ENCODE measurements around the gene GIMAP6.
"Not testable (repeated sequence)": the region's sequence is repeated elsewhere in the genome, so short reads cannot be mapped to it uniquely, and the experiment has no call there.

GIMAP6 gene

DNA sequence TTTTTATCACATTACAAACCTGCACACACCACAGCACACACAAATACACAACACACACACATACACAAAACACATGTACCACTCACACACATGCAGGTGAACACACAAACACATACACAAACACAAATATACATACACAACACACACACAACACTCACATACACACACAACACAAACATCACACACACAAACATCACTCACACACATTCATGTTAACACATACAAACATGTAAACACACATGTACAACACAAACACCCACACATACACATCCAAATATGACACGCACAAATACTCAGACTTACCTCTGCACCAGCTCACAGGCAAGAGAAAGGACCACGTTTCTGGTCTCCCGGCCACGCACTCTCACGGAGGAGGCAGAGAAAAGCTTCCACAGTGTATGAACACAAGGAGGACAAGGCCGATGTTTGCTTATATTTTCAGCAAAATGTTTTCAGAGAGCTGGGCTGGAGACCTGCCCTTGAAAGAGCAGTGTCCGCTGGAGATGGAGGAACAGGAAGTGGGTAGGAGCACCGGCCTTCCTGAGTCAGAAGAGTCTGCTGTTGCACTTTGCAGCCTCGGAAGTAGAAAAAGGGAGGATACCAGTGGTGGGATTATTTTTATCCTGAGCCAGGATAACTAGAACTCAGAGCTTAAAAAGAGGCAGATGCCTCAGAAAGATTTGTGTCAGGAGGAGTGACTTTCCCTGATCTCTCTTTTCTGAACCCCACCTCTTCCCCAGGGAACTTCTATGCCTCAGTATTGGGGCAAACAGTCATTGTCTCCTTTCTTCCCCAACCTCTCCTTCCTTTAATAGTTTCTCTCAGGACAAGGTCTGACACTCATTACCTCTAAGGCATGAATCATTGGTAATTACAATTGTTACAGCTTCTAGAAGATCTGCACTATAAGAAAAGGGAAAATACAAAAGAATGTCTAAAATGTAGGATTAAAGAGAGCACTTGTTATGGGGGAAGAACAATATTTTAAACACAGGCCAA, at the start of gene GIMAP6:
GIMAP6 (minus strand) TSS at position 520 of the 999 bp plus-strand sequence. CDS start 2,243 bp downstream, outside the sequence.
- DNase-seq = no peak

DNA sequence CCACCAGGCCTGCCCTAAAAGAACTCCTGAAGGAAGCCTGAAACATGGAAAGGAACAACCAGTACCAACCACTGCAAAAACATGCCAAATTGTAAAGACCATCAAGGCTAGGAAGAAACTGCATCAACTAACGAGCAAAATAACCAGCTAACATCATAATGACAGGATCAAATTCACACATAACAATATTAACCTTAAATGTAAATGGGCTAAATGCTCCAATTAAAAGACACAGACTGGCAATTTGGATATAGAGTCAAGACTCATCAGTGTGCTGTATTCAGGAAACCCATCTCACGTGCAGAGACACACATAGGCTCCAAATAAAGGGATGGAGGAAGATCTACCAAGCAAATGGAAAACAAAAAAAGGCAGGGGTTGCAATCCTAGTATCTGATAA, 48.2 kb upstream of the GIMAP6 start:
- DNase-seq = not testable (repeated sequence)

DNA sequence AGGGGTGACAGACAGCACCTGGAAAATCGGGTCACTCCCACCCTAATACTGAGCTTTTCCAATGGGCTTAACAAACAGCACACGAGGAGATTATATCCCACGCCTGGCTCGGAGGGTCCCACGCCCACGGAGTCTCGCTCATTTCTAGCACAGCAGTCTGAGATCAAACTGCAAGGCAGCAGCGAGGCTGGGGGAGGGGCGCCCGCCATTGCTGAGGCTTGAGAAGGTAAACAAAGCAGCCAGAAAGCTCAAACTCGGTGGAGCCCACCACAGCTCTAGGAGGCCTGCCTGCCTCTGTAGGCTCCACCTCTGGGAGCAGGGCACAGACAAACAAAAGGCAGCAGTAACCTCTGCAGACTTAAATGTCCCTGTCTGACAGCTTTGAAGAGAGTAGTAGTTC, 46.4 kb upstream of the GIMAP6 start:
- not testable (repeated sequence) for DNase-seq

DNA sequence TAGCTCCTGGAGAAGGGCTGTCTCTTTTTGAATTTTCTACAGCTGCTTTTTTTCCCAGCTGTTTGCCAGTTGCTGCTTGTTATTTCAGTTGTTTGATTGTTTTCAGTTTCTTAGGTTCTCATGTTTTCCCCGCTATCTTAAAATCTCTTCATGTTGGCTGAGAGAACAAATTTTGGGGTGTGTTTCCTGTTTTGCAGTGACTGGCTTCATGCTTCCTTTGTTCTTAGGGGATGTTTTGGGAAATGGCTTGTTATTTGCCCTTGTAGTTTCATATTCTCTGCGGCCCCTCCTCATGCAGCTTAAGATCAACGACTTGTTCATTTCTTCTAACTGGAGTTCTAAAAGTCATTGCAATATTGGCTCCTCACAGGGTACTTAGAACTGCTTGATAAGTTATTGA, 44.7 kb upstream of the GIMAP6 start:
- DNase-seq = not testable (repeated sequence)

DNA sequence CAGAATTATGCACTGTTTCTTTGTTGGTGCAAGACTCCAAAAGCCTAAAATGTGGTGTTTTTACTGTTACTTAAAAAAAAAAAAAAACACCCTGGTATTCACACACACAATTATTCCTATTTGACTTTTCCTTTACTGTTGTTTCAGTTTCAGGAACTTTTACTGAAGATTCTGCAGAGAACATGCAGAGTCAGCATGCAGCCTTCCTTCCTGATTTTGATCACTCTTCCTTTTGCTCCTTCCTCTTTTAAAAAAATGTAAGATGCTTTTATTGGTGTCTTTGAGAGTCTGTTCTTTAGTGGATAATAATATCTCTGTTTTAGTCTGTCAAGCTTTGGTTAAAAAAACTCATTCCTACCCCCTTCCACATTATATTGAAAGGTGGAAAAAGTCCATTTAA, 44.1 kb upstream of the GIMAP6 start:
- not testable (repeated sequence) for DNase-seq

DNA sequence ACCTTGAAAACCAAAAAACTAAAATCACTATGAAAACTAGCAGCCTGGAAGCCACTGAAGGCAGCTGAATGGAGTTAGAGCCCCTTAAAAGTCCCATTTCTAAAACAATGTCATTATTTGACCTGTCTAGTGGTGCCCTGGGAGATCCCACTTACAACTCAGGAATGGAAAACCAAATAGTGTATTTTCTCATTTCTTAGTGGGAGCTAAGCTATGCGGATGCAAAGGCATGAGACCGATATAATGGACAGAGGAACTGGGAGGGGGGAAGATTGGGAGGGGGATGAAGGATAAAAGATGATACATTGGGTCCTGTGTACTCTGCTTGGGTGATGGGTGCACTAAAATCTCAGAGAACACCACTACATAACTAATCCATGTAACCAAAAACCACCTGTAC, 43.5 kb upstream of the GIMAP6 start:
- no peak for DNase-seq

DNA sequence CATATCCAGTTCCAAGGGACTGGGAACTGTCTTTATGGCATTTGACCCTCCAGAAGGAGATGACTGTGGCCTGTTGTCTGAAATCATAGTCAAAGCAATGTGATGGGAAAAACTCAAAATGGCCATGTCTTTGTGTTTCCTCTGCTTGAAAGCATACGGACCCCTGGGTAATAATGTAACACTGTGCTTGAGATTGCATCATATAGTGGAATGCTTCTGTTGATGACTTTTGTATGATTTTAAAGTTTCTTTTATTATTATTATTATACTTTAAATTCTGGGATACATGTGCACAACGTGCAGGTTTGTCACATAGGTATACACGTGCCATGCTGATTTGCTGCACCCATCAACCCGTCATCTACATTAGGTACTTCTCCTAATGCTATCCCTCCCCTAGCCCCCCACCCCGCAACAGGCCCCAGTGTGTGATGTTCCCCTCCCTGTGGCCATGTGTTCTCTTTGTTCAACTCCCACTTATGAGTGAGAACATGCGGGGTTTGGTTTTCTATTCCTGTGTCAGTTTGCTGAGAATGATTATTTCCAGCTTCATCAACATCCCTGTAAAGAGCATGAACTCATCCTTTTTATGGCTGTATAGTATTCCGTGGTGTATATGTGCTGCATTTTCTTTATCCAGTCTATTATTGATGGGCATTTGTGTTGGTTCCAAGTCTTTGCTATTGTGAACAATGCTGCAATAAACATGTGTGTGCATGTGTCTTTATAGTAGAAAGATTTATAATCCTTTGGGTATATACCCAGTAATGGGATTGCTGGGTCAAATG, 39.8 kb upstream of the GIMAP6 start:
- DNase-seq = not testable (repeated sequence)

DNA sequence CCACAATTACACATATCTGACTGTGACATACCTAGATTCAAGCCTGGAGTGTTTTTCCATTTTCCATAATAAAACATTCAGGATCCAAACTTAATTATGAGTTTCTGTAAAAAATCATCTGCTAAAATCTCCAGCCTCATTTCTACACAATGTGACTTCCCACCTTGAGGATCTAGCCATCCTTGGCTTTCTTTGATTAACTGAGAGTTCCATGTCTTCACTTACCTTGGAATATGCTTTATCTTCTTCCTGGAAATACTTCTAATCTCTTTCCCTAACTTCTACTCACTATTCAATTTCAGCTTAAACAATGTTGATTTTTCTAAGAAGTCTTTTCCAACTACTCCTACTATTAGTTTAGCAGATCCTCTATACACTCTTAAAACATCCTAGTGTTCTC, 36.8 kb upstream of the GIMAP6 start:
- DNase-seq = no peak

DNA sequence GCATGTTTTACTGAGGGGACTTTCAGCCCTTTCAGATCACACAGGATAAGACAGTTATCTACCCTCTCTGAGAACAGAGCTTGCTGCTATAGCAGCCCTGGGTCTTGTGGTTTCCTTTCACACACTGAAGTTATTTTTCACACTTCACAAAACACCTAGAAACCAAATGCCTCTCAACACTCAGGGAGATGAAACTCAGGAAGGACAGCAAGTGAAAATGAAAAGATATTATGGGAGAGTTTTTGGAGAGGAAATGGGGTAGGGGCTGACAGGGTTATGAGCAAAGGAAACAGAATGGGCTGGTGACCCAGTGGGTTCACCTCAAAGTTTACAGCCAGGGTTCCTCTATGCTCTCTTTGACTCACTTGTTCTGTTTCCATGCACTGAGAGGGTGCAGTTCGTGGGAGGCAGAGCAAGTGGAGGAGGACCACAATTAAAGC, 36.3 kb upstream of the GIMAP6 start:
- DNase-seq = no peak

DNA sequence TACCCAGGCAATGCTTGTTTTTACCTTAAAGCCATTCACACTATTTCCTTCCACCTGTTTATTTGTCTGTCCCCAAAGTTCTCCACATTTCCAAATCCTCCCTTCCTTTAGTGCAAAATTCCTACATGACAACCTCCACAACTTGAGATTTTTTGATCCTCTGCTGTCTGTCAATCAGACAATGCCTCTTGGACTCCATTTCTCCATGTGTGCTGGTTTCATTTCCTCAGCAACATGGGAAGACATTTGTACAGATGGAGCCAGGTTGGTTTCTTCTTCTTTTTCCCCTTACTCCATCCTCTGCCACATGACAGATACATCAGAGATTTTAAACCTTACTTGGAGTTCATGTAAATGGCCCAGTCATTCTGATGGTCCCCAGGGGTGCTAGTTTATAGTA, 34.2 kb upstream of the GIMAP6 start:
- DNase-seq = no peak

DNA sequence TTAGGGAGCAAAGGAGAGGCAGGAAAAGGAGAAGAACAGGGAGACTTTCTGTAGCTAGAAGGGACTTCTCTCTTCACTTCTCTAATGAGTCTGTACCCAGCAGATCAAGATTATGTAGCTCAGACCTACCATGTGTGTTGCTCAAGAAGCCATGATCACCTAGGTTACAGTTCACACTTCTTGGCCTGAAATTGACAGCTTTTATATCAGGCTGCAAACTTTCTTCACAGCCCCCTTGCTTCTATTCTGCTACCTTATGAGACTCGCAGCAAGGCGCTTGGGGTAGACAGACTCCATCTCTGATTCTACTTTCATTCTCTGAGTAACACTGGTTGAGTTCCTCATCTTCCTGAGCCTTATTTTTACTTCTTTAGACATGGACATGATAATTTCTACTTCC, 33.7 kb upstream of the GIMAP6 start:
- DNase-seq = no peak

DNA sequence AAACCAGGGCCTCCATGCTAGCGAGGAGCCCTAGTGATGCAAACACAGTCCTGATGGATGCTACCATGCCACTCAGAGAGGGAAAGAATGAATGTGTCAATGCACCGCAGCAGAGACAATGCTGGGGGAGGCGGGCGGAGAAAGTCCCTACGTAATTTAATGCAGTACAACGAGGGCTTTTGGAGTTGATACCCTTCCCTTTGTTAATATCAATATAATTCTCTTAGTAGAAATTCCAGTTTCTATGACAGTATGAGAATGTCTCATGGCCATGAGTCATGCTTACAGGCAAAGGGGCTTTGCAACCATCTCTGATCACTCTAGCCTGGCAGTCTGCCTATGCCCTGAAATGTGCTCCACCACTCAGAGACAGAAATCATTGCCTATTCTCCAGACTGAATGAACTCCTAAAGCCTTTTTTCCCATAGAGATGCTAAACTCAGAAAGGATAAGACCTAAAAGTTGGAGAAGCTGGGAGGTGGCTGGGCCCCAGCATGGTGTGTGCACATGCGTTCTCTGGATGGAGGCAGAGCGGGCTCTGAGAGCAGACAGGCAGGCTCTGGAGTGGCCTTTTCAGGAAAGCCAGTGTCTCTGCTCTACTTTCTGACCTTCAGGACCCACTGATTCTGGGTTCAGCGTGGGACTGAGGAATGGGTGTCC, 33.0 kb upstream of the GIMAP6 start:
- DNase-seq = no peak

DNA sequence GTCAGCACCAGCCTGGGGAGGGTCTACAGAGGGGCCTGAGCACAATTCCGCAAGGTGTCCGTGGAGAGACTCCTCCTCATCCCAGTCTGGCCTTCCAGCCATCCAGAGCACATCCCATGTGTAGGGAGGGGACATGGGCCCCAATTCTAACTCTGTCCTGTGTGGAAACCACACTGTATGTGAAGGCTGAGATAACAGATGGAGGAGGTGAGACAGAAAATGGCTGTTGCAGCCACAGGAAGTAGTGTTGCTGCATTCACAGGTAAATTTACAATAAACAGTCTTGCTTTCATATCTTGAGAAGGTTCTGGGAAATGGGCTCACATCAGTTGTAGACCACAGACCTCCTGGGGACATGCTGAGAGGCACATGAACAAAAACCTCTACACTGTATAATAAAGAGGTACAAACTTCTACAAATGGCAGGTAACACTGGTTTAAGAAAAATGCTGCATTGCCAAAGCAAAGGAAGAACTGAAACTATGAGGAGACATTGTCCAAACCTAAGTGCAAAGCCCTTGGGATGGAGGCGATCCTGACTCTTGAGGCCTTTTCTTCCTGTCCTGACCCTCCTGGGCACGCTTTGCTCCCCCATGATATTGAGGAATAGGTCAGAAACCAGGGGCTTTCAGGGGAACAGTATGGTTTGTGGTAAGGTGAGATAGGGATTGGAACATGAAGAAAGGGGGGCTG, 31.8 kb upstream of the GIMAP6 start:
- DNase-seq = no peak

DNA sequence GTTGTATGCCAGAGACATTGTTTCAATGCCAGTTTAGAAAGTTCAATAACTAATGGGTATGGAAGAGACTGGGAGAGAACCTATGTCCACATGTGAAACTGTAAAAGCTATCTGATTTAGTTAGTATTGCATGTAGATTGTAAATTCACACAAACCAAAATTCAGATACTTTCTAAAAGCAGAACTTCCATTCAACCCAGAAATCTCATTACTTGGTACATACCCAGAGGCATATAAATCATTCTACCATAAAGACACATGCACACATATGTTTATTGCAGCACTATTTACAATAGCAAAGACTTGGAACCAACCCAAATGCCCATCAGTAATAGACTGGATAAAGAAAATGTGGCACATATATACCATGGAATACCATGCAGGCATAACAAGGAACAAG, 30.6 kb upstream of the GIMAP6 start:
- DNase-seq = not testable (repeated sequence)

DNA sequence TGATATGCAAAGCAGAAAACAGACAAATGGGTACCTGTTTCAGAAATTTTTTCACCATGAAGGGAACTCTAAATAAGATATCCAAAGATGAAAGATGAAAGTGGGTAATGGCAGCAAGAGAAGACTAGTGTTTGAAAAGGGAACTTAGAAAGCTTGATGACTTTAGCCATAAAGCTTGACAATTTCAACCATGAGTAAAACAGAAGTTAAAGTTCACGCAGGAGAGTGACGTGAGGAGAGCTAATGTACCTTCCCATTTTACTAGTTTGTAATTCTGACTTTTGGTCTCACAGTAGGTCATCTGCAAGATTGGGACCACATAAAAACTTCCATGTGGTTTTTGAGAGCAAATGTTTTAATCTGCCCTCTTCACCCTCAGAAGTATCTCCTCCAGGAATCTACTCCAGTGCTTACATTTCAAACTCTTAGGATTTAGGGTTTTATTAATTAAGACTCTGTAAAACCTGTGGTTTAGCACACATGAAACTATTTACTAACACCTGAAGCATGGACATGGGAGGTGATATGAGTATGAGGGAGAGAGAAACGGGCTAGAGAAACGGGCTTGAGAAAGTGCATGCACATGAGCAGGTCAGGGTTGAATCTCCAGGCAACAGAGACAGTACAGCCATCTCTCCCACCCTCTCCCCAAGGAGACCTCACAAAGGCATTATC, 28.9 kb upstream of the GIMAP6 start:
- no peak for DNase-seq

DNA sequence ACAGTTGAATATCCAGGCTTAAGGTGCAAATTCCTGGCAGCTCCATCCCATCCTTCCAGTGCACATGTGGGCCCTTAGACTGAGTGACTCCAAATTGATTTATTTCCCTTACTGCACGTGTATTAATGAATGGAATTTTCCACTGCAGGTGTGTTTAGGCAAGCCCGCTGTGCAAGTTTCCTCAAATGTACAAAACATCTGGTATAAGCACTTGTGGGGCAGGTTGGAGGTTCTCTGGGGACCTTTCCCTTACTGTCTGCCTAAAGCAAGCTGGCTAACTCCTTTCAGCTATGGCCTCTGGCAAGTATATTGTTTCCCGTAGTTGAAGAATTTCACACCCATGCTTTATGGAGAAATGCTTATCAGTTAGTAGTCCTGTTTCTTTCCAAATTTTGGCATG, 25.3 kb upstream of the GIMAP6 start:
- DNase-seq = no peak

DNA sequence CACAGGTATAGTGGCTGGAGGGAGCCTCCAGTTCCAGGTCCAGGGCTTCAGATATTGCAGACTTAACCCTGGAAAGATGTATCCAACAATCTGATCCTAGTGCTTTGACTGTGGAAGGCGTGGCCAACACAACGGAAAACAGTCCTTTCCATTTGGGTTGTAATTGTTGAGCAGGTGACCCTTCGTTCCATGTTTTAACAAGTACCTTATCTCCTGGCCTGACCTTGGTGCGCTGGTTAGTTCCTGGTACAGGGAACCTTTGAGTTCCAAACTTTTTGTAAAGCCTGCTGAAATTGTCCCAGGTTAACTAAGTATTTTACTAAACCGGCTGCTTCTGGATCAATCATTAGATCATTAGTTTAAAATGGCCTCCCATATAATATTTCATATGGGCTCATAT, 23.9 kb upstream of the GIMAP6 start:
- DNase-seq = no peak

DNA sequence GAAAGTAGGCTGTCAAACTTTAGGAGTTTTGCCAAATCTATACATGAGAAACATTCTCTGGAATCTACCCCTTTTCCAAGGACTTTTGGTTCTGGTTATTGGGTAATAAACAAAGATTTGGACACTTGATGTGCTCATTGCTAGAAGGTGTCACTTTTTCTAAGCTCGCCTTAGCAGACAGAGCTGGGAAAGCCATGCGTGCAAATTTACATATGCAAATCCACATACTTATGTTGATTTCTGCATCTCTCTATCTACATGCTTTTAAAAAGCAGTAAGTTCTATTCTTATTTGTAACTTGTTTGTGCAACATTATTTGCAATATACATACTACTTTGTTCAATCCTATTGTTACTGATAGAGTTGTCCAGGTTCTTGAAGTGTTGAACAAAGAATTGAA, 22.5 kb upstream of the GIMAP6 start:
- DNase-seq = no peak

DNA sequence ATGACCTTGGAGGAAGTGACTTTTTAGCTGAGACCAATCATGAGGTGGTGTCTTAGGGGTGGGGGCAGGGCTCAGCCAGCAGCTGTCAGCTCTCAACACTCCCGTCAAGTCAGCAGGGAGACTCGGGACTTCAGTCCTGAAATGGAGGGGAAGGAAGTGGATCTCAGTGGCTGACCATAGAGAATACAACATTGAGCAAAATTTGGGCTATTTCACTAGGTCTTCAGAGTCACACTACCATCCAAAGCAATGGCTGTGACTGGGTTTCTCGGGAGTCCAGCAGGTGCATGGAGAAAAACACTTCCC, 16.8 kb upstream of the GIMAP6 start:
- no peak for DNase-seq

DNA sequence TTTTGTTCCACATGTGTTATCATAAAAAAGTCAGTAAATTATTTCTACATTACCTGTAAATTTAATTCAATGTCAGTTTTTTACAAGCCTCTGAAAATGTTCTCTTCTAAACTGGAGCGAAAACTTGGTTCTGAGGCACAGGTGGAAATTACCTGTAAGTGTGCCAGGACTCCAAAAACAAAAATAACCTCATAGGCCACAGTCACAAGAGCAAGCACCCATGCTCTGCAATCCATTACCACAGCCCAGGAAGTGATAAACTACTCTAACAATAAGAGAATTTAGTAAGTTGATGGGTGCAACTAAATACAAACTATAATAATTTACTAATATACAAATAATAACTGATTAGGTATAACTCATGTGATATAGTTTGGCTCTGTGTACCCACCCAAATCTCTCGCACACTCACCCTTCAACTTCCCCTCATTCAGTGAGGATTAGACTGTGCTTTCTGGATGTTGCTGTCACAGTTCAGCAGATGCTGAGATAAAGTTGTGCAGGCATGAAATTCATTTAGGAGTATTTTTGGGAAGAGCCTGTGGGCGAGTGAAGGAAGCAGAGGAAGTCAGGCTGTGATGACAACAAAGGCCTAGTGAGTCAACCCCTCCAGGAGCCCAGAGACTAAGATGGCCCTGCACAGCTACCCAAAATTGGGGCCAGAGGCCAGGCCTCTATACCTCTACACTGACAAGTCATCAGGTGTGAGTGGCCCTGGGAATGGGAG, 16.3 kb upstream of the GIMAP6 start:
- DNase-seq = no peak

DNA sequence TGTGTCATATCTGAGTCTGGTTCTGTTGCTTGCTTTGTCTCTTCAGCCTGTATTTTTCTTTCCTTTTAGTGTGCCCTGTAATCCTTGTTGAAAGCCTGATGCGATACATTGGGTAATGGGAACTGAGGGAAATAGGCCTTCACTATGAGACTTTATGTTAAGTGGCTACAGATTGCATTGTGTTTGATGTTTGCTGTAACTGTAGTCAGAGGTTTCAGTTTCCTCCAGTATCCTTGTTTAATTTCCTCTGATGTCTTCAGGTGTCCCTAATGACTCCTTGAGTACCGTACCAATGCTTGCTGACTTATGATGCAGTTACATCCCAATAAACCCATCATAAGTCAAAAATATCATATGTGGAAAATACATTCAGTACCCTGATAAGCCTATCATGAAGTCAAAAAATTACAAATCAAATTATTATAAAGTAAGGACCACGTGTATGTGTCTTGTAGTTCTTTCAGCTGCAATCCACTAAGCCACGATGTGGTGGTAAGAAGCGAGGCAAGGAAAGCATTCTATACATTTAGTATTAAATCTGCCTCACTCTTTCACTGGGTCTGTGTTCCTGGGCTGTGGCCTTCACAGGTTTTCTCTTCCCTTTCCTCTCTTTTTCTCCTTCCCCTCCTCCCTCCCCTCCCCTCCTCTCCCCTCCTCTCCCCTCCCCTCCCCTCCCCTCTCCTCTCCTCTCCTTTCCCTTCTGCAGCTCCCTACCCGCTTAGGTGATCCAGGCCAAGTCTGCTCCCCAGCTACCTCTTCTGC, 13.3 kb upstream of the GIMAP6 start:
- DNase-seq = no peak

Measured in NCI-H146 (cell line).